CD4-positive, alpha-beta T cell treated with Interferon gamma for 1 hour (primary cell): ENCODE data around the gene NOC2L.
"Not testable (repeated sequence)": the region's sequence is repeated elsewhere in the genome, so short reads cannot be mapped to it uniquely, and the experiment has no call there.

Source experiments
- DNase-seq: peaks from one replicate; pipeline ENCODE4 v3.0.0-alpha.2; 2020

The NOC2L gene

GRCh38 chr1:993379-993995, 34.4 kb upstream of the NOC2L start:
- no peak for DNase-seq

- DNase-seq: no peak
Observed at GRCh38 chr1:992362-992761, 33.3 kb upstream of the NOC2L start.

GRCh38 chr1:991895-992294, 32.8 kb upstream of the NOC2L start:
- DNase-seq: no peak

GRCh38 chr1:991275-991674, 32.2 kb upstream of the NOC2L start:
- not testable (repeated sequence) for DNase-seq

GRCh38 chr1:988061-988460, 29.0 kb upstream of the NOC2L start:
- not testable (repeated sequence) for DNase-seq

- no peak for DNase-seq
Observed at GRCh38 chr1:985126-985525, 26.1 kb upstream of the NOC2L start.

- no peak for DNase-seq
Observed at GRCh38 chr1:984476-984814, 25.4 kb upstream of the NOC2L start.

- peak; percentile 50 for DNase-seq
Observed at GRCh38 chr1:983798-984475, 24.9 kb upstream of the NOC2L start.

GRCh38 chr1:982765-983436, 23.8 kb upstream of the NOC2L start:
- no peak for DNase-seq

- DNase-seq: no peak
Observed at GRCh38 chr1:981955-982558, 23.0 kb upstream of the NOC2L start, which contains the start of gene PERM1. Gene PERM1 (minus strand): TSS chr1:982093. CDS start chr1:981029, 1,064 bp downstream.

GRCh38 chr1:981491-981954, 22.5 kb upstream of the NOC2L start:
- no peak for DNase-seq

GRCh38 chr1:980602-981395, 21.7 kb upstream of the NOC2L start:
- no peak for DNase-seq

GRCh38 chr1:980137-980571, 21.1 kb upstream of the NOC2L start:
- DNase-seq: no peak

GRCh38 chr1:979744-980072, 20.7 kb upstream of the NOC2L start:
- no peak for DNase-seq

GRCh38 chr1:978835-979743, 20.0 kb upstream of the NOC2L start:
- DNase-seq: no peak

- DNase-seq: no peak
Observed at GRCh38 chr1:978069-978834, 19.2 kb upstream of the NOC2L start.

- not testable (repeated sequence) for DNase-seq
Observed at GRCh38 chr1:976791-977190, 17.7 kb upstream of the NOC2L start.

- DNase-seq: peak; percentile 68
Observed at GRCh38 chr1:975896-976683, 17.0 kb upstream of the NOC2L start.

- DNase-seq: no peak
Observed at GRCh38 chr1:975365-975764, 16.3 kb upstream of the NOC2L start.

GRCh38 chr1:974687-975328, 15.8 kb upstream of the NOC2L start:
- DNase-seq: no peak
